DMS79 (cell line): ENCODE results near the gene RALGPS1.

Experiments used
- DNase-seq: peaks from one replicate; lab custom pipeline; 2025; lab: John Stamatoyannopoulos, UW

RALGPS1 gene

DNA sequence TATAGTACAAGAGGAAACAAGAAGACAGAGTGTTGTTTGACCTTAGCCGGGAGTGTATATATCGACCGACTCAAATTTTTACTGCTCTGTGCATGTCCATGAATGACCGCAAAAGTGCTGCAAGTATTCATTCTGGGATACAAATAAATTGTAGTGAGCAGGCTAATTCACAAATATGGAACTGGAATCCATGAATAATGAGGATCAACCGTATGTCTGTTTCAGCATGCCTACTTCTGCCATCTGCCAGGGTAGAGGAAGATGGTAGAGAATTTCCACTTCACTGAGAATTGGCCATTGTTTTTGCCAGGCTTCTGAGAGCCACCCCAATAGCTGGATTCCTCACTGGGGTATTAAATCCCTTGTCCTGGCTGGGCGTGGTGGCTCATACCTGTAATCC, 8.5 kb upstream of the RALGPS1 start:
- DNase-seq = no peak

DNA sequence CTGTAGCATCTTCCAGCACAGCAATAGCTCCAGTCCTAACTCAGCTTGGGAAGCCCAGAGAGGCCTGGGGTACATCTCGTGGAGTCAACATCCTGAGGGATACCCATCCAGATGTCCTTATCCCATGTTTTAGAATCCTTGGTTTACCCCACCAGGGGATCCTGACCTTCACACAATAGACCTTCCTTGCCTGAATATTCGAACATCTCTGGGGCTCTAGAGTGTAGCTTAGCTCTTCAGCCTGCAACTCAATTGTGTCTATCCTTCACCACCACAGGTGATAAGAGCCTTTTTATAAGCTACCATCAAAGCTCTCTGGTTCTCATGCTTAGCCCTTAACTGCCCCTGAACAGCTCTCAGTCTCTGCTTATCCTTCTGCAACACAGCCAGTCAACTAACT, 7.5 kb upstream of the RALGPS1 start:
- DNase-seq = no peak

DNA sequence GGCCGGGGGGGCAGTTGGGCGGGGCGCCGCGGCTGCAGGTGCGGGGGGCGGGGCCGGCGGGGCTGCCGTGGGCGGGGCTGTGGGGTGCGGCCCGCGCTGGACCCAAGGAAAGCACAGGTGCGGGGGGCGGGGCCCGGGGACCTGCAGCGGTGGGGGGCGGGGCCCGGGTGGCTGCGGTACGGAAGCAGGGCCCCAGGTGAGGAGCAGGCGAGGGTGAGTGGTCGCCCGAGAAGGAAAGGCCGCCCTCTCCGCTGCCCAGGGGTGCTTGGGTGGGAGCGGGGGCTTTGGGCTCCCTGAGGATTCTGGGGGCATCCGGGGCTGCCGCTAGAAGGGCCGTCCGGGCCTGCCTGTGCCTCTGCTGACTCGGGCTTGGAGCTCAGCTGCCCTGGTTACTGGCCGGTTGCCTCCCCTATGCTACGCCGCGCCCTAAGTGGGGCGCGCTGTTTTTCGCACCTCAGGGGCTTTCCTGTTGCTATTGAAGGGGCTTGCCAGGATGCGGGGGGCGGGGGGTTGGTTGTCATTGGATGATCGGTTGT, 767 bp downstream of the RALGPS1 start:
- DNase-seq = peak; percentile 60

DNA sequence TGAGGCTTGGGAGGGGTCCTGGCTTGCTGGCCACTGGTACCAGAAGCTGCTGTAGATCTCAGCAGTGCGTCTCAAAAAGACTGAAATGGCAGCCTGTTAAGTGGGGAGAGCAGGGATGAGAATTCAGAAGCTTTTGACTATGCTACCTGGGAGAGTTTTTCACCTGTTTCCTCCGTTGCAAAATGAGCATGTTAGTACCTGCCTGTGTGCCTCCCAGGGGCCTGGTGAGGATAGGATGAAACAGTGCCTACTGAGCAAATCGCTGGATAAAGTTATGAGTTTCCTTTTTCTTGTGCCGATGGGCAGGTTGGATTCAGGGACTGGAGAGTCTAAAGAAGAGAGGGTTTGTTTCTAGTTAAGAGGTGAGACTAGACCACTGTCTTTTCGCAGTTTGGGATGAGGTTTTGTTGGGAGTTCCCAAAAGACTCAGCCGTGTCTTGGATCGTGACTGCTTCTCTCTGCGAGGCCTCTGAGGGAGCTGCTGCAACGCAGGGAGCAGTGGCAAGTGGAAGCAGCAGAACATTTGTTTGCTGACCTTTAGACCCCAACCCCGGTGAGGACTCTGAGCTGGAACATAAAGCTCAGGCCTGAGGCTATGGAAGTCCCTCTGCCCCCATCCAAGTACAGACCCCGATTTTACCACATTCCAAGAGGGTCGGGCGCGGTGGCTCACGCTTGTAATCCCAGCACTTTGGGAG, 1.4 kb downstream of the RALGPS1 start:
- peak; percentile 48 for DNase-seq

DNA sequence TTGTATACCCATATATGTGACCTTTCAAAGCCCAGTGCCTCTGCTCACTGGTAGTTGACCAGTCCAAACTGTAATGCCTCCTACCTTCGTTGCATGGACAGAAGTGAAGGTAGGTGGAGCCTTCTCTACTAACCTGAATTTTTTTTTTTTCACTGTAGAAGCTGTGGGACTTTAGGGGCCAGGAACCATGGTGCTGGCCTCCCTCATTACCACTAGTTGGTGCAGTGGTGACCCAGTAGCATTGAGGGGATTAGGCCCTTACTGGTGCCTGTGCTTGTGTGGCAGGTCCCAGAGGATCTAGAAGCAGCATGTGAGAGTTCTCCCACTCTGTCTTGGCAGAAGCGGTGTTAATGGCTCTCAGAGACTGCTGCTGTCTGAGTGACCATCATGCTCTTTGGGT, 2.3 kb downstream of the RALGPS1 start:
- no peak for DNase-seq

DNA sequence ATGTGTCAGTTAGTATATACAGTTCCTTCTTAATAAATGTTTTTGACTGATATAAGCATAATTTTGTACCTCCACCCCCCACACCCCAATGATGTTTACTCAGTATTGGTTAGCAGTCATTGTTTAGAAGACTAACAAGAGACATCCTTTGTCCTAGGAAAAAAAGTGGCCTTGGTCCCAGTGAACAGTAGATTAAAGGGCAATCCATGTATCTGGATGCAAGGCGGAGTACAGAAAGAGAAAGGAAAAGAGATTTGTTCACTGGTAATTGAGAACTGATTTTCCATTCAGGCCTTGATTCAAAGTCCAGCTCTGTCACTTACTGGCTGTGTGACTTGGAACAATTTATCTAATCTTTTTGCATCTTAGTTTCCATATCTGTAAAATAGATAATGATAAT, 4.6 kb downstream of the RALGPS1 start:
- no peak for DNase-seq

DNA sequence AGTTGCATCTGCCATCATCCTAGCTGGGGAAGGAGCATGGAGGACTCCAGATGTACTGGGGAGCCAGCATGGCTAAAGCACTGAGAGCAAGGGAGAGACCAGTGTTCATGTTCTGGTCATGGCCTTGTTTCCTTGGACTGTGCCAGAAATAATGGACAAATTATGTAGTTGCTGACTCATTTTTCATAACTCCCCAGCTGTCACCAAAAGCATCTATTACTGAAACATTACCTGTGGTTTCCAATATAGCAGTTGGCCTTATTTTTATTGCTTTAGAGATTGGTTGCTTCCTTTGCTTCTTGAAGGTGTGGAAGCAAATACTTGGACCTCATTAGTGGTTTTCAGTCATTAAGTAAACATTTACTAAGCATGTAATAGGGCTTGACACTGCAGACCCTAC, 11.3 kb downstream of the RALGPS1 start:
- DNase-seq = peak; percentile 2

DNA sequence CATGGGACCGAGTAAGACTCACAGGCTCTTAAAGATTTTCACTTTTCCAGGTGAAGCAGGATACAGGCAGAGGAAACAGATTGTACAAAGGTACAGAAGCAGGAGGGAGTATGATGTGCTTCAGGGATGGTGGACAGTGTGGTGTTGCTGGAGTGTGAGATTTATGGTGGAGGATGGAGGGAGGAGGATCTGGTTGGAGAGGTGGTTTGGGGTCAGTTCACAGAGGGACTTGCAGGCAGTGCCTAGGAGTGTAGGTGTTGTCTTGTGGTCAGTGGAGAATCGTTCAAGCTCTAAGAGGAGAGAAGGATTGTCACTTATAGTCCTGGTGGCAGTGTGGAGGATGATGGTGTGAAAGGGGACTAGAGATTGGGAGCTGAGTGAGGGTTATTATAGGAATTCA, 11.8 kb downstream of the RALGPS1 start:
- DNase-seq = no peak

DNA sequence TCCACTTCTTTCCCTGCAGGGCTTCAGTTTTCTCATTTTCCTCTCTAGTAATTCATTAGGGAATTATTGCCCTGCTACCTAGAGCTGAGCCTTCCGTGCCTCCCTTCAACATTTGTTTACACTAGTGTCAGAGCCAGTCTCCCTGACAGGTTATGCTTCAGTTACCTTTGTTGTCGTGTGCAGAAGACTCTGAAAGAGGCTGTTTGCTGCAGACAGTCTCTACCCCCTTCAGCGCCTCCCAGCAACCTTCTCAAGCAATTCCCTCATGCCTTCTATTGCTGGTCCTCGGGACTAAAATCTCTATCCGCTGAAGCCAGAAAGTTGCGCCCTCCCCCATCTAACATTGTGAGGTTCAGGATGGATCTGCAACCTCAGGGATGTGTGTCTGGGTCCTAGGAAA, 12.8 kb downstream of the RALGPS1 start:
- DNase-seq = peak; percentile 85

DNA sequence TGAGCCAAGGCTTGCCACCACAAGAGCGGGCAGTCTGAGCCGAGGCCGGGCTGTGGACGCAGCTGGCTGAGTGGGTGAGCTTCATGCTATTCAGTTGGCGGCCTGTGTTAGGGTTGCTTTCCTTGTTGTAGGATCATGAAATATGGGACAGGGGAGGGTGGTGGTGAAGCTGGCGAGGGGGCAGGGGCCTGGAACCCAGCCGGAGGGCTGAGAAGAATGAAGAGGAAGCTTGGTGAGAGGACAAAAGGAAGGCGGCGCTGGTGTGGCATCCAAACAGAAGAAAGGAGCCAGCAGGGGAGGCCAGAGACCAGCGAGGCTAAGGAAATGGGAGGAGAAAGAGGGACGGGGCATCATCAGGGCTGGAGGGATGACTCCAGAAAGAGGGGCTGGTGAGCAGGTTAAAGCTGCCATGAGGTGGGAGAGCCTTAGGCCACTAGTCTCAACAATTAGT, 18.3 kb downstream of the RALGPS1 start:
- DNase-seq = no peak

DNA sequence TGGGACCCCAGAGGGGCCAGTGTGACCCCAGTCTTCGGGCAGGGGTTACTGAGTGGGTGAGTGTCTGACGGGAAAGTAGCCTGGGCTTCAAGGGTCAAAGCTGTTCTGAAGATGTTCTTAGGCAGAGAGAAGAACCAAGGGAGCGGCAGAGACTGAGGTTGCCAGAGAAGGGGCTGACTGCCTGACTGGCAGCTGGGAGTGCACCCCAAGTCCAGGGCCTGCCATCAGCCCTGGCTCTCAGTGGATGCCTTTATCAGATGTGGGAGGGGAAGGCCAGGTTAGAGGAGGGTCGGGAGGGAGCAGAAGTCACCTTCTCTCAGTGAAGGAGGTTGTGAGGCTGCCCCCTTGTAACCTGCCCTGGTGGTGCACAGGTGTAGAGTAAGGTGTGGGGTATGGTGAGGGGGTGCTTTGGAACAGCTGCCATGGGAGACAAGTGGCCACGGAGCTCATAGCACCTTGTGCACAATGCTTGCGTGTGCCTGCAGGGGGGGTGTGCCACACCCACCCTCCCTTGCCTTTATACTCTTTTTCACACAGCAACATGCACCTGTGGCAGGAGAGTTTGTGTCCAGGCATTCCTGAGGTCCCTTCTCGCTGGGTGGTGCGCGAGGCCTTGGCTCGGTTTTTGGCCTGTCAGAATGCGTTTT, 18.9 kb downstream of the RALGPS1 start:
- no peak for DNase-seq

DNA sequence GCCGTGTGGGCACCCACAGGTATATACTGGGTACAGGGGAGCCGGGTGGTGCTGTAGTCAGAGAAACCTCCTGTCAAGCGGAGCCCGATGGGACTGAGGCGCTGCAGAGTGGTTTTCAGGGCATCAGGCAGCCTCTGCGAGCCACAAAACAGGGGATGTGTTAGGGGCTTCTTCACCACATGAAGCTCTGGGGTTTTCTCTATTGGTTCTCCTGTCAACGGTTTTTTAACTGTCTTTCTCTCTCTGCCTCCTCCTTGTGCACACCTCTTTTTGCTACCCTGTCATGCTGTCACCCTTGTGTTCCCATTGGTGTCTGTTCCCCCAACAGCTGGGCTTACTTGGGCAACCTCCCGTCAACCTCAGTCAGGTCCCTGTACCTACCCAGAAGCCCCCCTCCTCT, 19.9 kb downstream of the RALGPS1 start:
- no peak for DNase-seq

DNA sequence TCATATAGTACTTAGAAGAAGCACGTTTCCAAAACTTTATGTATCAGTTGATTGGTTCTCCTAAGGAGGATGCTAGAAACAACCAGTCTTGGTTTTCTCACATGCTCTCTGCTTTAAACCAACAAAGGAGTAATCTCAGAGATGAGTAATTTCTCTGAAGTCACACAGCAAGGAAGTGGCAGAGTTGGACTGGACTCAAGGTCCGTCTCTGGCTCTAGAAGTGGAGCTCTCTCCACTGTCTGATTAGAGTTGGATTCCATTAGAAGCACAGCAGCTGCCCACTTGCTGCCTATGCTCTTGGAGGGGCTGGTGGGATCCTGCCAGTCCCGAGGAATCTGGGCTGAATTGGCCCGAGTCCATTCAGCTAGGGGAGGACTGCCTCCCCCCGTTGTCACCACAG, 21.0 kb downstream of the RALGPS1 start:
- no peak for DNase-seq

DNA sequence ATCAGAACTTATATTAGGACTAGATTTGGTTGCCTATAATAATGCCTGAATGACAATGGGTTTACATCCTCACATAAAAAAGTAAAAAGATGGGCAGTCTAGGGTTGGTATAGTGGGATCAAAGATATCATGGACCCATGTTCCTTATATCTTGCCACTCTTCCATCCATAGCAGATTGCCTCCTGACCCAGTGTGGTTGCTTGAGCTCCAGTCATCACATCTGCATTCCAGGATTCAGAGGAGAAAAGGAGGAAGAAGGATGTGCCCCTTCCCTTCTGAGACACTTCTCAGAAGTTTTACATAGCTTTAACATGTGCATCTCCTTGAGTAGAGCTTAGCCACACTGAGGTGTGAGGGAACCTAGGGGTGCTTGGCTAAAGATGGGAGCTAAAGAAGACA, 22.9 kb downstream of the RALGPS1 start:
- DNase-seq = no peak

DNA sequence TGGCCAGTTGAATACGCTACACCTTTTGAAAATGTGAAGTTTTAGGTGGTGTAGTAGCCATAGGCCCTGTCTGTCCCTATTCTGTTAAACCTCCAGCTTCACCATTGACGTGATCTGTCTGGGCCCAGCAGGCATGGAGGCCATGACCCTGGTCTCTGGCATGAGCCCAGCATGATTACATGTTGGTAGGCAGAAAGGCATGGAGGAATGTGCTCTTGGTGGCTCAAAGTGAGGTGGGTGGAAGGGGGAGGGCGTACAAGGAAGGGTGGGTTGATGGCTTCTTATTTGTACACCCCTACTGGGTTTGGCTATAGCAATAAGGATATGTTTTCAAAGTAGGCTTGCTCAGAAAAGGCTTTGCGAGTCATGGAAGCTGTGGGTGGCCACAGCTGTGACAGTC, 23.7 kb downstream of the RALGPS1 start:
- DNase-seq = no peak

DNA sequence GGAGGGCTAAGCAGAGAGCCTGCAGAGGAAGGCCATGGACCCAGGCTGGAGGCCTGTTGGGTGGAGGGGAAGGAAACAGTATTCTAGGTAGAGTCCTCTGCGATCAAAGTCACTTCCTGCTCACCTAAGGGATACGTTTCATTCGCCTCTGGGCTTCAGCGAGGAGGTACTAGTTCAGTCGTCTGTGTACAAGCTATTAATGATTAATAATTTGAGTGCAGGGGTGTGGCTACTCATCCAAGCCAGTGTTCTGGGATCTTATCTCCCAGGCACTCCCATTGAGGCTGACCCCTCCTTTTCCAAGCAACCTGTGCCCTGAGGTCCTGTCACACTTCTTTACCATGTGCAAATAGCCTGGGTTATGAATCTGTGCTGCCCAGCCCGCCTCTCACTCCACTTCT, 25.2 kb downstream of the RALGPS1 start:
- DNase-seq = no peak

DNA sequence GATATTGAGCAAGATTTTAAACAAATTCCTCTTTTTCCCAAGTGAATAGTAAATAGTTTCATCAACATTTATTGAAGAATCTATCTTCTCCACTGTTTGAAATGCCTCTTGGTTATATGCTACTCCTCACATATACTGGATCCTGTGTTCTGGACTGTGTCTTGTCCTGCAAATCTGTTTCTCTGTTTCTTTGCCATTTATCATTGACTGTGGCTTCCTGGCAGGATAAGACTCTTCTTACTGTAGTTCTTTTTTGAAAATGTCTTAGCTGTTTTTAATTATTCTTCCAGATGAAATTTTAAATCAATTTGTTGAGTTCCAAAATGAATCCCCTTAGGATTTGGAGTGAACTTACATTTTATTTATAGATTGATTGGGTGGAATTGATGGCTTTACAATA, 27.8 kb downstream of the RALGPS1 start:
- DNase-seq = no peak

DNA sequence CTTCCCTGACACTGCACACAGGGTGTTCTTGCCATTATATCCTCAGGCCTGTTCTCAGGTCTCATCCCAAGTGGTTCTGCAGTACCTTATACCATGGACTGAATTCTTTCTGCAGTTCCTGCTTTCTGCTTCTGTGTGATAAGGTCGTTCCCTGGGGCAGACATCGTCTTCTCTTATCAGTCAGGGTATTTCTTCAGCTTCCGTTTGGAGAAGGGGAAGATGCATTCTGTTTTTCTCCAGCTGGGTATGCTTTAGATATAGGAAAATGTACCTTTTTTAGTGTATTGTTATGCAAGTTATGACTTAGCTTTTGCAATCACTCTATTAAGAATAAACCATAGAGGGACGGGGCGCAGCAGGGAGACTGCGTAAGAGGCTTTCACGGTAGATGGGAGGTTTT, 31.1 kb downstream of the RALGPS1 start:
- DNase-seq = no peak

DNA sequence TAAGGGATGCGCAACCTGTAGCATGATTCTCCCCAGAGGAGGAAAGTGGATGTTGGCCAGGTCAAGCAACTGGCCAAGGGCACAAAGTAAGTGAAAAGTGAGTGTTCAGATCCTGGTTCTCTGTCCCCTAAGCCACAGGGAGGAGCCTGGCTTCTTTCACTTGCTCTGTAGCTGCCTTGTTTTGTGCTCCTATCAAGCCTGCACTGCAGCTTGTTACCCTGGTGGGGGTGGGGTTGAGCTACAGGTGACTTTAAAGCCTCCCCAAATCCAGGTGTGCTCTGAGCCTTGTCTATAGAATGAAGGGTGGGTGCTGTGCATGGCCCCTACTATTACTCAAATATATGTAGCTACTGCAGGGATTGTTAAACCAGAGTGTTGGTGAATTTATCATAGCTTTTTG, 32.9 kb downstream of the RALGPS1 start:
- DNase-seq = no peak

DNA sequence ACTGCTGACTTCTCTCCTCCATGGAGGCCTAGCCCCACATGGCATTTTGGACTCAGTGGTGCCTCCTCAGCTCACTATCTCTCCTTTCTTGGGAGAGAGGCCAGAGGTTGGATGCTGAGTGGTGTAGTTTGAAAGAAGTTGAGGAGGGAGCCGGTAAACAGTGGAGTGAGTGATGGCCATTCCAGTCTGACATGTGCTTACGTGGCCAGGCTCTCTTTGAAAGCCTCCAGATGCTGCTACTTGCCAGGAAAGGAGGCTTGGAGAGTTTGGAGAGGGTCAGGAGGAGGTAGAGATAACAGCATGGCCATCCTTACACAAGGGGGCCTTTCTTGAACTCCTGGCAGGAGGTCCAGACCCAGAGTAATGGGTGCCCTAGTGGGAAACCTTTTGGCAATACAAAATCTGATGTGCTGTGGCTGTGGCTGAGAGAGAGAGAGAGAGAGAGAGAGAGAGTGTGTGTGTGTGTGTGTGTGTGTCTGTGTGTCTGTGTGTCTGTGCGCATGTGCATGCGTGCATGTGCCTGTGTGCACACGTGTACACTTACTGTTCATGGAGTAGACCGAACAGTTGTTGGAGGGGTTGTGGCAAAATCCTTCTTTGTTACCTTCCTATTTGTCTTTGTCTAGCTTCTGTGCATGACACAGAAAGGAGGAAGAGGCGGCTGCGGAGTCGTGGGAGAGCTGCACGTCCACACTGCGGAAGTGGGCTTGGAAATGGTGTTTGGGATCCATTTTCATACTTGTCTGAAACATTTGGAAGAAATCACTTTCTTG, 37.8 kb downstream of the RALGPS1 start:
- DNase-seq = no peak

DNA sequence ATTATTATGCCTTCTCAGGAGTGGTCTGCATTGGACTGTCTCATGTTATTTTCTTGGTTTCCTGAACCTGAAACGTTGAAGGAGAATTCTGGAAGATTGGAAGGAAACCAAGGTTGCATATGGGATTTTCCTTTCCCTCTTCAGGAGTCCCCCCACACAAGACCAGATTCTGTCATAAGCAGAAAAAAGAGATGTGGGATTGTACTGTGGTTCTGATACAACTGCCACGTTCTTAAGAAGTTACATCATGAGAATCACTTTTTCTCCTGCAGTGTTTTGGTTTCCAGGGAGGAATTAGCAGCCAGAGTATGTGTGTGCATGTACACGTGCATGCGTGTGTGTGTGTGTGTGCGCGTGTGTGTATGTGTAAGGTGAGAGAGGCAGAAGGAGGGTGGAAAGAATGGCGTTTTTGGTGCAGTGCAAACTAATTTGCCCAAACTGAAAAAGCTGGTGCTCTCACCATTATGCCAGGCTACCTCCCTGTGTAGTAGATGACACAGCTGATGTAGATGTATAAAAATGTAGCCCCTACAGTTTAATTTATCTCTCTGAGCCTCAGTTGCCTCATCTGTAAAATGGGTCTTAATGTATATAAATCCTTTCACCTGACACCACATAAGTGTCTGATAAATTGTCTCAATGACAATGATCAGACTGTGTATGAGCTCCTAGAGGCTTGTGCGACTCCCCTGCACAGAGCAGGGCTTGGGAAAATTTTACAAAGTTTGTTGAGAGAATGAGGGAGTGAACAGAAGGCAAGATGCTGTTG, 38.6 kb downstream of the RALGPS1 start:
- no peak for DNase-seq

DNA sequence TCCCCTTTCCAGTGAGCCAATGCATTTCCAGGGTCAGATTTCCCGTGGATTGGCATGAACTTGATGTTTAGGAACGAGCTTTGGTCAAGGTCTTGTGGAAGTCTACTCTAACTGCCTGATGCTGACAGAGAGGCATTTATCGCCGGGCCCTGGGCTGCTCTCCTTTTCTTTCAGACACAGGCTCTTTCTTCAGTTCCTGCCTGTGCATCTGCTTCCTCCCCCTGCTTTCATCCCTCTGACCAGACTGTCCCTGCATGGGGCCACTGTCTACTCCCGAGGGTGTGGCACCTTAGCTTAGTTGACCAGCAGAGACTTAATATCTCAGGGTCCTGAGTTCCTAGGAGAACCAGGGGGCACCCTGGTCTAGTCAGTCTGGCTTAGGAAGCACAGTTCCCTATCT, 41.2 kb downstream of the RALGPS1 start:
- DNase-seq = no peak
